Activated CD4-positive, alpha-beta T cell treated with anti-CD3 and anti-CD28 coated beads, Interleukin-2, amount 10 ng/mL, durations not matched to agents 24 days and 14 days (primary cell): Measurements from ENCODE around the gene GLG1. TPM values are rescaled to one million over a fixed set of nuclear protein-coding genes. Genes with fewer than 3 reads are reported as not detected.
A peak's percentile ranks its signal among the peaks of the same experiment; 100 is the strongest.
"Not testable (repeated sequence)": the region's sequence is repeated elsewhere in the genome, so short reads cannot be mapped to it uniquely, and the experiment has no call there.

ENCODE experiments used
- DNase-seq: peaks from one replicate; pipeline ENCODE4 v3.0.0; 2022
- H3K27ac Mint-ChIP-seq: one replicate; pipeline ENCODE4 v1.8.0; 2022; ENCODE audit warnings: mild to moderate bottlenecking, mixed read lengths
- H3K27me3 Mint-ChIP-seq: one replicate; pipeline ENCODE4 v1.8.0; 2022; ENCODE audit warnings: mixed read lengths
- H3K36me3 Mint-ChIP-seq: one replicate; pipeline ENCODE4 v1.8.0; 2022; ENCODE audit warnings: low read depth, mild to moderate bottlenecking, mixed read lengths
- H3K4me1 Mint-ChIP-seq: one replicate; pipeline ENCODE4 v1.8.0; 2021; ENCODE audit warnings: mixed read lengths
- H3K4me3 Mint-ChIP-seq: one replicate; pipeline ENCODE4 v1.8.0; 2022; ENCODE audit warnings: mild to moderate bottlenecking, moderate library complexity, mixed read lengths
- H3K9me3 Mint-ChIP-seq: one replicate; pipeline ENCODE4 v1.8.0; 2021; ENCODE audit warnings: mixed read lengths
- intact Hi-C: fragments of 100-400 bp; cut with micrococcal nuclease; formaldehyde crosslinking; loops from one replicate; pipeline ENCODE4 v1.15.1; 2023
- total RNA-seq: library from RNA; stranded (reverse); gene quantifications from 2 replicates; pipeline ENCODE4 v1.2.3, GENCODE V29; 2022

Gene GLG1
- total RNA-seq, 1 donor from 2014 or later, result 64.7 TPM

DNA sequence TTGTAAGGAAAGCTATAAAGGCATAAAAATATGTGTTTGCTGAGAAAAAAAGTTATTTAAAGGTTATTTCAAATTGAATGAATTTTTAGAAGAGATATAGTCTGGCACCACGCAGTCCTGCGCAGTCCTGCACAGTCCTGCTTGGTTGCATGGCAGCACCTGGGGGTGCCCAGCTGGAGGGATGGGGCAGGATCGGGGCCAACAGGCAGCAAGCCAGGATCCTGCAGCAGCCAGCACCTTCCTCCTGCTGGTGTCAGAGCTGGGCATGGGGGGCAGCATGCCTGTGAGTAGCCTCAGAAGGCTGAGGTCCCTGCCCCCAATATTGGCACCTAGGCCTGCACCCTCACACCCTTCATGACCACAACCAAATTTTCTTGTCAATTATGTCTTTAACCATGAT lies 46.0 kb downstream of the GLG1 start:
- DNase-seq, result no peak
- H3K27ac Mint-ChIP-seq, result no peak overlapping the region
- H3K9me3 Mint-ChIP-seq, result no peaks in the 10 kb centered on the region
- H3K4me1 Mint-ChIP-seq, result peaks cover 31% of the 10 kb centered on the region
- no peak overlapping the region for H3K4me3 Mint-ChIP-seq
- H3K27me3 Mint-ChIP-seq, result no peaks in the 10 kb centered on the region
- H3K36me3 Mint-ChIP-seq, result peaks cover 10% of the 10 kb centered on the region
- intact Hi-C loops, result no loop called here

GRCh38 chr16:74558873-74559272 lies 48.0 kb downstream of the GLG1 start:
- intact Hi-C loops, result no loop called here
- peaks cover 8% of the 10 kb centered on the region for H3K36me3 Mint-ChIP-seq
- peak overlapping the region; percentile 13 for H3K27ac Mint-ChIP-seq
- no peak overlapping the region for H3K4me3 Mint-ChIP-seq
- no peak for DNase-seq
- no peaks in the 10 kb centered on the region for H3K27me3 Mint-ChIP-seq
- H3K4me1 Mint-ChIP-seq, result peaks cover 16% of the 10 kb centered on the region
- no peaks in the 10 kb centered on the region for H3K9me3 Mint-ChIP-seq

DNA sequence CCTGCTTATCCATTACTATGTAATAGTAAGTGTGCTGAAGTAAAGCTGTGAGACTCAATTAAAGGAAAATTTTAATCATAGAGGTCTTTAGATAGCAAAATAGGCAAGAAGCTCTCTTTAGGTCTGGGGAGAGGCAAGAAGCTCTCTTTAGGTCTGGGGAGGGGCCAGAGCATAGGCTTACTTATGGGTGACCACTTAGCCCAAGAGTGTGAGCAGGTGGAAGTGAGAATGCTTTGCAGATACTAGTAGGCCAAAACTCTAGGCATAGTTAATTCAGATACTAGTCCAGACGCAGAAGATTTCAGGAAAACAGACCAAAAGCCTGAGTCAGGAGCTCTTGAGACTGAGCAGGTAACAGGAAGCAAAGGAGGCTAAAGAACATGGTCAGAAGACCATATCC lies 49.6 kb downstream of the GLG1 start:
- H3K9me3 Mint-ChIP-seq, result no peaks in the 10 kb centered on the region
- DNase-seq, result no peak
- H3K27ac Mint-ChIP-seq, result no peak overlapping the region
- no peak overlapping the region for H3K4me3 Mint-ChIP-seq
- intact Hi-C loops, result no loop called here
- peaks cover 3% of the 10 kb centered on the region for H3K36me3 Mint-ChIP-seq
- no peaks in the 10 kb centered on the region for H3K27me3 Mint-ChIP-seq
- peaks cover 11% of the 10 kb centered on the region for H3K4me1 Mint-ChIP-seq

DNA sequence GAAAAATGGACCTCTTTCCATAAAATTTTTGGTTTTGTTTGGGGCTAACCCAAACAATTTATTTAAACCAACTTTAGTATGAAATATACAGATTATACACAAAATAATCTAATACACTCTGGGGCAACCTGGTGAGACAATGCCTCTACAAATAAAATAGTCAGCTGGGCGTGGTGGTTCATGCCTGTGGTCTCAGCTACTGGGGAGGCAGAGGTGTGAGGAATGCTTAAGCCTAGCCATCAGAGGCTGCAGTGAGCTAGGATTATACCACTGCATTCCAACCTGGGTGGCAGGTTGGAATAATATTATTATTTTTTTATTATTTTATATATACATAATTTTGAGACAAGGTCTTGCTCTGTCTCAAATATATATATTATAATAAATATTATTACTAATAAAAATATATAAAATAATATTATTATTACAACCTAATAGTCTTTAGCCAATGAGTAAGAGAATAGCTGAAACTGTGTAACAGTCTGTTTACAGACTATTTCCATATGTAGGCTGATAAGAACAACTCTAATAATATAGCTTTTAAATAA lies 50.5 kb downstream of the GLG1 start:
- Mint-ChIP-seq H3K27ac (no peak overlapping the region), H3K9me3 (no peaks in the 10 kb centered on the region), H3K27me3 (no peaks in the 10 kb centered on the region), H3K36me3 (peaks cover 3% of the 10 kb centered on the region), H3K4me3 (no peak overlapping the region), H3K4me1 (peaks cover 10% of the 10 kb centered on the region)
- intact Hi-C loops, result no loop called here
- DNase-seq, result no peak

GRCh38 chr16:74552357-74552756 lies 54.6 kb downstream of the GLG1 start:
- DNase-seq, H3K36me3 Mint-ChIP-seq, H3K9me3 Mint-ChIP-seq, H3K27ac Mint-ChIP-seq, intact Hi-C loops, H3K4me3 Mint-ChIP-seq, H3K27me3 Mint-ChIP-seq, H3K4me1 Mint-ChIP-seq: not testable (repeated sequence)

- intact Hi-C loops, H3K27ac Mint-ChIP-seq: not testable (repeated sequence)
These were observed 56.5 kb downstream of the GLG1 start for GRCh38 chr16:74550227-74551019.

DNA sequence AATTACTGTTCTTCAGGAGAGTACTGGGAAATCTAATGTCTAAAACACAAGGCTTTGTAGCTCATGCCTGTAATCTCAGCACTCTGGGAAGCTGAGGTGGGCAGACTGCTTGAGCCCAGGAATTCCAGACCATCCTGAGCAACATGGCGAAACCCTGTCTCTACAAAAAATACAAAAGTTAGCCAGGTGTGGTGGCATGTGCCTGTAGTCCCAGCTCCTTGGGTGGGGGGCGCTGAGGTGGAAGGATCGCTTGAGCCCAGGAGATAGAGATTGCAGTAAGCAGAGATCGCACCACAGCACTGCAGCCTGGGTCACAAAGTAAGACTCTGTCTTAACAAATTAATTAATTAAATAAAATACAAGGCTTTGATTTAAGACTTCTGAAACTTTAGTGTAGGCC lies 60.8 kb downstream of the GLG1 start:
- H3K27ac Mint-ChIP-seq, H3K27me3 Mint-ChIP-seq, H3K9me3 Mint-ChIP-seq: not testable (repeated sequence)

More at GRCh38 chr16:74550227-74551019, 56.5 kb downstream of the GLG1 start:
- not testable (repeated sequence) for H3K36me3 Mint-ChIP-seq, H3K9me3 Mint-ChIP-seq, H3K27me3 Mint-ChIP-seq, DNase-seq, H3K4me3 Mint-ChIP-seq, H3K4me1 Mint-ChIP-seq

GRCh38 chr16:74542911-74543578 lies 63.9 kb downstream of the GLG1 start:
- H3K36me3 Mint-ChIP-seq, H3K27ac Mint-ChIP-seq, H3K9me3 Mint-ChIP-seq, H3K4me3 Mint-ChIP-seq, H3K27me3 Mint-ChIP-seq, H3K4me1 Mint-ChIP-seq, DNase-seq, intact Hi-C loops: not testable (repeated sequence)

More for the DNA sequence above, 60.8 kb downstream of the GLG1 start:
- intact Hi-C loops, DNase-seq, H3K4me3 Mint-ChIP-seq, H3K4me1 Mint-ChIP-seq, H3K36me3 Mint-ChIP-seq: not testable (repeated sequence)

DNA sequence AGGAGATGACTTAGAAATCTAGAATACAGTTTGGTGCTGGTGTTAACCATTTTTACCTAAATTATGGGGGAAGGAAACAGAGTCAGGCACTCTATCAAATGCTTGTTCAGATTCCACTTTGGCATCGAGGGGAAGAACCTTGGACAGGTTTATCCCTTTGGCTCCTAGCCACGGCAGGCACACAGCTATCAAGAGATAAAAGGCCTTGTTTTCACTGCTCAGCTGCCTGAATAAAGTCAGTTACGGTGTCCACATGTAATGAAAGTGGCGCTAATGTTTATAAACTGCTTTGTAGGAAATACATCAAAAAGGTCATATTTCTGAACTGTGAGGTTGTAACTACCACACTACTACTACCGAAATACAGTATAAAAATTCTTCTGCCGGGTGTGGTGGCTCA lies 66.3 kb downstream of the GLG1 start:
- H3K27me3 Mint-ChIP-seq, intact Hi-C loops, H3K36me3 Mint-ChIP-seq, DNase-seq, H3K4me1 Mint-ChIP-seq, H3K4me3 Mint-ChIP-seq, H3K9me3 Mint-ChIP-seq, H3K27ac Mint-ChIP-seq: not testable (repeated sequence)

DNA sequence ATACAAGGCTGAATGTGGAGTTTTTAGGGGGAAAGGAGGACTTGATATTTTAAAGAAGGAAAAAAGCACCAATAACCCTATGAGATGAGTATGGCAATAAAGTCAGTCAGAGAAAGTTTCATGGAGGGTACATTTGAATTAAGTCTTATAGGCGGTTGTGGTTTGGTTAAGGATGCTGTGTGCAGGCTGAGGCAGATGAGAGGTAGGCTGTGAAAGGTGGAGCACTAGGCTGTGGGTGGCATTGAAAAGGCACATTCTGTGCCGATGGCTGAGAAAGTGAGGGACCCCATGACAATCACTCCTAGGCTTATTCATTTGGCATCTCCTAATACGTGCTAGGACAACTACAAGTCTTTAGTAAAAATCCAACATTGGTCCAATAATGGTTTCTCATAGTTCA lies 68.1 kb downstream of the GLG1 start:
- H3K27ac Mint-ChIP-seq, H3K36me3 Mint-ChIP-seq, H3K4me1 Mint-ChIP-seq, intact Hi-C loops, H3K4me3 Mint-ChIP-seq, H3K9me3 Mint-ChIP-seq, H3K27me3 Mint-ChIP-seq, DNase-seq: not testable (repeated sequence)

- intact Hi-C loops, H3K27ac Mint-ChIP-seq, H3K36me3 Mint-ChIP-seq, H3K4me3 Mint-ChIP-seq, H3K4me1 Mint-ChIP-seq, H3K9me3 Mint-ChIP-seq, DNase-seq, H3K27me3 Mint-ChIP-seq: not testable (repeated sequence)
These were observed 69.2 kb downstream of the GLG1 start for GRCh38 chr16:74537746-74538145.

GRCh38 chr16:74534650-74535049 lies 72.3 kb downstream of the GLG1 start:
- H3K27me3 Mint-ChIP-seq, H3K9me3 Mint-ChIP-seq, DNase-seq, H3K27ac Mint-ChIP-seq, H3K36me3 Mint-ChIP-seq, intact Hi-C loops, H3K4me1 Mint-ChIP-seq, H3K4me3 Mint-ChIP-seq: not testable (repeated sequence)

DNA sequence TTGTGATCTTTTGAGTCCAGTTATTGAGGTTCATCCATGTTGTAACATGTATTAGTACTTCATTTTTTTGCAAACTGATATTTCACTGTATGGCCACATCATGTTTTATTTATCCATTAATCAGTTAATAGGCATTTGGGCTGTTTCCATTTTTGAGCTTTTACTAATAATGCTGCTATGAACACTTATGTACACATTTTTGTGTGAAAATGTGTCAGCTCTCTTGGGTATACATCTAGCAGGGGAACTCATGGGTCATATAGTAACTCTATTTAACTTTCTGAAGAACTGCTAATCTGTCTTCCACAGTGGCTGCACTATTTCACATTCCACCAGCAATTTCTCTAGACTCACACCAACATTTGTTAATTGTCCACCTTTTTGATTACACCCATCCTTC lies 82.0 kb downstream of the GLG1 start:
- Mint-ChIP-seq H3K9me3 (peaks cover 6% of the 10 kb centered on the region), H3K27ac (peak overlapping the region; percentile 20)

GRCh38 chr16:74524117-74524516 lies 82.8 kb downstream of the GLG1 start:
- Mint-ChIP-seq H3K36me3 (peaks cover 41% of the 10 kb centered on the region), H3K9me3 (peaks cover 6% of the 10 kb centered on the region), H3K4me1 (peaks cover 3% of the 10 kb centered on the region), H3K4me3 (no peak overlapping the region), H3K27me3 (no peaks in the 10 kb centered on the region), H3K27ac (no peak overlapping the region)
- intact Hi-C loops, result no loop called here
- no peak for DNase-seq

More for the DNA sequence above, 82.0 kb downstream of the GLG1 start:
- no peaks in the 10 kb centered on the region for H3K27me3 Mint-ChIP-seq
- intact Hi-C loops, result no loop called here
- H3K4me3 Mint-ChIP-seq, result no peak overlapping the region
- DNase-seq, result no peak
- peaks cover 41% of the 10 kb centered on the region for H3K36me3 Mint-ChIP-seq
- peaks cover 3% of the 10 kb centered on the region for H3K4me1 Mint-ChIP-seq
